HepG2 (cell line): ENCODE data around the gene ATP2B2. TPM values are rescaled to one million over a fixed set of nuclear protein-coding genes. Genes with fewer than 3 reads are reported as not detected.

Experiments
- ATAC-seq: fragments of 200-7000 bp; cut with Tn5 transposase; 3 replicates; pipeline ENCODE4 v1.9.1; 2020; ENCODE audit warnings: mild to moderate bottlenecking, moderate library complexity
- BruUV-seq: library from RNA; stranded (reverse); fragments of 400-500 nt; replicated peaks from 2 replicates; lab custom pipeline; 2021; lab: Mats Ljungman, UMichigan
- CTCF ChIA-PET: fragments of 300-600 bp; formaldehyde crosslinking; extraction: SDS; loops from one replicate; lab custom pipeline; 2021; ENCODE audit warnings: low total read pairs, inconsistent platforms, low intra/inter-chr PET ratio; lab: Yijun Ruan, JAX
- POLR2A ChIA-PET: fragments of 350-600 bp; sonication (Branson Sonifier 250); formaldehyde crosslinking; loops from one replicate; lab custom pipeline; 2020; ENCODE audit warnings: antibody characterized with exemption, inconsistent platforms; lab: Yijun Ruan, JAX
- DNase-seq: peaks from one replicate; pipeline ENCODE4 v3.0.0-alpha.2; 2015; ENCODE audit warnings: low spot score
- FAIRE-seq: peaks from 3 replicates; lab custom pipeline; 2011; peaks lifted over from hg19 to GRCh38; lab: Jason Lieb, UNC
- H2AFZ ChIP-seq: one replicate; pipeline ENCODE4 v1.6.1; 2011; ENCODE audit warnings: low read length, inconsistent platforms
- H3K27ac ChIP-seq: fragments of 300-600 bp; 3 replicates; pipeline ENCODE4 v1.8.0; 2011; ENCODE audit warnings: mixed run types, mild to moderate bottlenecking, mixed read lengths, low read length, inconsistent platforms; ENCODE audit not compliant: insufficient read depth; ENCODE audit errors: extremely low read length
- H3K27me3 ChIP-seq, 2 experiments: fragments of 200-600 bp in 1 of 2; 2 replicates in 1 of 2; 3 replicates in 1 of 2; pipeline versions ENCODE4 v1.6.0 to v1.8.0; 2011; ENCODE audit warnings: low read length in 2 of 2, mild to moderate bottlenecking in 2 of 2, moderate library complexity in 2 of 2, inconsistent platforms in 1 of 2; ENCODE audit not compliant: insufficient read depth in 2 of 2, control insufficient read depth in 1 of 2
- H3K36me3 ChIP-seq, 2 experiments: fragments of 200-600 bp in 1 of 2; replicated peaks in 1 of 2; 2 replicates in 1 of 2; 3 replicates in 1 of 2; pipeline versions ENCODE4 v1.5.1 to v1.8.0; 2011; ENCODE audit warnings: low read length in 2 of 2, inconsistent platforms in 1 of 2; ENCODE audit not compliant: insufficient read depth in 2 of 2, control insufficient read depth in 1 of 2
- H3K4me1 ChIP-seq: 2 replicates; pipeline ENCODE4 v1.5.1; 2012; ENCODE audit warnings: low read length, inconsistent platforms; ENCODE audit not compliant: insufficient read depth
- H3K4me2 ChIP-seq: 2 replicates; pipeline ENCODE4 v1.6.0; 2011; ENCODE audit warnings: low read depth, low read length, inconsistent platforms
- H3K4me3 ChIP-seq, 3 experiments: fragments of 200-600 bp in 1 of 3; sonication (generic), shearing (Covaris generic) in 1 of 3; replicated peaks in 1 of 3; 2 replicates each; pipeline ENCODE4 v1.5.1; 2011 to 2016; ENCODE audit warnings: low read length in 3 of 3, inconsistent platforms in 2 of 3, low read depth in 2 of 3, mild to moderate bottlenecking in 2 of 3, control low read depth in 1 of 3, mixed read lengths in 1 of 3; ENCODE audit not compliant: insufficient read depth in 1 of 3
- H3K79me2 ChIP-seq: one replicate; pipeline ENCODE4 v1.6.1; 2011; ENCODE audit warnings: low read length, inconsistent platforms; ENCODE audit not compliant: insufficient read depth
- H3K9ac ChIP-seq: 2 replicates; pipeline ENCODE4 v1.6.0; 2011; ENCODE audit warnings: mild to moderate bottlenecking, low read depth, low read length, inconsistent platforms; ENCODE audit not compliant: insufficient read depth
- H3K9me3 ChIP-seq: 2 replicates; pipeline ENCODE4 v1.5.1; 2012; ENCODE audit warnings: mild to moderate bottlenecking, low read length
- H4K20me1 ChIP-seq: 2 replicates; pipeline ENCODE4 v1.6.0; 2011; ENCODE audit warnings: inconsistent platforms, mild to moderate bottlenecking, low read length, moderate library complexity; ENCODE audit not compliant: insufficient read depth
- FOXK1 ChIP-seq: sonication (generic); formaldehyde crosslinking; IDR thresholded peaks from 2 replicates; pipeline ENCODE4 v1.4.0; 2020; ENCODE audit warnings: low read depth, missing genetic modification reagents, borderline replicate concordance
- HDAC6 ChIP-seq: fragments of 200-600 bp; sonication (generic); IDR thresholded peaks from 2 replicates; pipeline ENCODE4 v1.7.0; 2017; ENCODE audit warnings: mild to moderate bottlenecking, antibody characterized with exemption, low read length, low read depth
- IKZF1 ChIP-seq: fragments of 450-650 bp; IDR thresholded peaks from 2 replicates; pipeline ENCODE4 v1.7.1; 2016
- KDM1A ChIP-seq: IDR thresholded peaks from 2 replicates; pipeline ENCODE4 v1.6.1; 2016; ENCODE audit warnings: missing compliant biosample characterization
- KLF16 ChIP-seq, 2 experiments: sonication (generic) in 1 of 2; formaldehyde crosslinking in 1 of 2; IDR thresholded peaks; 2 replicates each; pipeline versions ENCODE4 v1.6.1 to v1.8.0; 2016 to 2023; ENCODE audit warnings: missing genetic modification reagents in 2 of 2, missing compliant biosample characterization in 1 of 2
- KMT2A ChIP-seq: sonication (generic); formaldehyde crosslinking; IDR thresholded peaks from 2 replicates; pipeline ENCODE4 v1.4.0; 2020; ENCODE audit warnings: missing genetic modification reagents
- LCORL ChIP-seq, 2 experiments: fragments of 450-650 bp in 1 of 2; sonication (generic) in 1 of 2; formaldehyde crosslinking in 1 of 2; IDR thresholded peaks; 2 replicates each; pipeline versions ENCODE4 v1.5.0 to v1.6.1; 2017 to 2020; ENCODE audit warnings: antibody characterized with exemption in 1 of 2, missing genetic modification reagents in 1 of 2
- MIER3 ChIP-seq: IDR thresholded peaks from 2 replicates; pipeline ENCODE4 v1.6.1; 2016; ENCODE audit warnings: missing compliant biosample characterization, borderline replicate concordance
- MLXIP ChIP-seq: sonication (generic); formaldehyde crosslinking; IDR thresholded peaks from 2 replicates; pipeline ENCODE4 v1.9.0; 2021; ENCODE audit warnings: missing genetic modification reagents, borderline replicate concordance
- MYNN ChIP-seq: sonication (generic); formaldehyde crosslinking; IDR thresholded peaks from 2 replicates; pipeline ENCODE4 v1.4.0; 2020; ENCODE audit warnings: mild to moderate bottlenecking, low read depth, missing genetic modification reagents
- SIN3A ChIP-seq: IDR thresholded peaks from 2 replicates; pipeline ENCODE4 v1.6.1; 2011; ENCODE audit warnings: low read depth, mild to moderate bottlenecking, control low read depth, low read length, borderline replicate concordance
- SSRP1 ChIP-seq: IDR thresholded peaks from 2 replicates; pipeline ENCODE4 v1.6.1; 2016; ENCODE audit warnings: control low read depth
- TAF15 ChIP-seq: fragments of 200-400 bp; formaldehyde crosslinking; IDR thresholded peaks from one replicate; pipeline ENCODE4 v1.6.1; 2018; ENCODE audit warnings: mild to moderate bottlenecking, low read depth, low read length; ENCODE audit not compliant: poor library complexity, severe bottlenecking
- ZNF124 ChIP-seq: sonication (generic); formaldehyde crosslinking; IDR thresholded peaks from 2 replicates; pipeline ENCODE4 v1.4.0; 2020; ENCODE audit warnings: missing genetic modification reagents
- ZNF24 ChIP-seq: fragments of 450-650 bp; IDR thresholded peaks from 2 replicates; pipeline ENCODE4 v1.6.1; 2017; ENCODE audit warnings: antibody characterized with exemption, mild to moderate bottlenecking
- ZNF703 ChIP-seq: sonication (generic); formaldehyde crosslinking; IDR thresholded peaks from 2 replicates; pipeline ENCODE4 v1.5.1; 2020; ENCODE audit warnings: missing genetic modification reagents, mild to moderate bottlenecking, moderate library complexity, borderline replicate concordance
- WGBS: methylation state at CpG from one replicate; pipeline ENCODE4 v1.1.6; 2017; ENCODE audit warnings: low lambda C conversion rate; 5-methylcytosine and 5-hydroxymethylcytosine counted together
- in situ Hi-C: cut with HindIII; loops from 2 replicates; pipeline ENCODE4 v1.10.0; 2017; ENCODE audit warnings: low pct_unique_long_range_greater_than_20kb; ENCODE audit not compliant: extremely low pct_ligation_motif_present
- intact Hi-C: fragments of 100-400 bp; cut with micrococcal nuclease; formaldehyde crosslinking; loops from one replicate; pipeline ENCODE4 v1.10.0; 2022; ENCODE audit not compliant: unreplicated experiment
- polyA plus RNA-seq, 8 experiments: library from polyadenylated mRNA; depleted of rRNA in 3 of 8; stranded (reverse) in 7 of 8; unstranded in 1 of 8; fragments of >200 nt; fragmentation: Illumina TruSeq in 4 of 8; extraction: Trizol in 4 of 8; gene quantifications; 2 replicates each; pipeline versions ENCODE4 v1.2.1 to v1.2.3, GENCODE V29; 2011 to 2016; ENCODE audit warnings: low read depth in 4 of 8, missing spikeins in 1 of 8, mixed read lengths in 1 of 8; ENCODE audit not compliant: insufficient read depth in 1 of 8
- total RNA-seq, 5 experiments: library from RNA; depleted of rRNA; stranded (reverse); fragments of >200 nt; fragmentation: Illumina TruSeq; extraction: Trizol; gene quantifications; 2 replicates each; pipeline ENCODE4 v1.2.3, GENCODE V29; 2016; ENCODE audit warnings: low read depth in 1 of 5

The ATP2B2 gene
- total and polyA plus RNA-seq, 2 of the 13 experiments (the other 11 are each of a cell fraction or from before 2014, with no cell fraction given), result 1.5 to 2.3 TPM

- Histone ChIP-seq H3K9me3 (no peaks in the 10 kb centered on the region), H3K27ac (peak overlapping the region; percentile 69)
- TF ChIP-seq HDAC6 (no peak), ZNF24 (peak; percentile 72)
- TF ChIP-seq, all 625 proteins: peak for 1
- no peak for FAIRE-seq
- peak overlapping the region; percentile 95 for H3K4me2 ChIP-seq
- ATAC-seq, result no peak
- ChIA-PET POLR2A (no interaction called here), CTCF (no interaction called here)
- H3K36me3 ChIP-seq, result peaks cover 23 to 52% of the 10 kb centered on the region in 2 experiments
- DNase-seq, result no peak
- peaks cover 77% of the 10 kb centered on the region for H3K4me1 ChIP-seq
- peak overlapping the region; percentile 7 to 75 (median 34); a peak in 4 of 6 replicates for H3K4me3 ChIP-seq
- BruUV-seq, result no TSS peak
- intact Hi-C loops, result no loop called here
- WGBS, result 93% methylated on average over 3 of the region's 3 CpGs
- in situ Hi-C loops, result no loop called here
- no peaks in the 10 kb centered on the region; a peak in 1 of 5 replicates for H3K27me3 ChIP-seq
- peaks cover 47% of the 10 kb centered on the region for H3K79me2 ChIP-seq
- H3K9ac ChIP-seq, result peak overlapping the region; percentile 76
- H4K20me1 ChIP-seq, result peaks cover 19% of the 10 kb centered on the region
- H2AFZ ChIP-seq, result no peak overlapping the region
These were observed 187.4 kb downstream of the ATP2B2 start for GRCh38 chr3:10317961-10318350.

GRCh38 chr3:10317311-10317960 is 187.9 kb downstream of the ATP2B2 start:
- Histone ChIP-seq H3K4me2 (peak overlapping the region; percentile 95), H3K27me3 (no peaks in the 10 kb centered on the region; a peak in 1 of 5 replicates), H3K9ac (peak overlapping the region; percentile 76), H2AFZ (no peak overlapping the region), H3K9me3 (no peaks in the 10 kb centered on the region), H3K4me3 (peak overlapping the region; percentile 7 to 75 (median 34); a peak in 2 of 6 replicates), H3K27ac (peak overlapping the region; percentile 69), H3K4me1 (peaks cover 79% of the 10 kb centered on the region), H3K36me3 (peaks cover 25 to 57% of the 10 kb centered on the region in 2 experiments), H4K20me1 (peaks cover 20% of the 10 kb centered on the region), H3K79me2 (peaks cover 47% of the 10 kb centered on the region)
- ATAC-seq, result peak; percentile 74
- peak; percentile 92 for FAIRE-seq
- BruUV-seq, result no TSS peak
- in situ Hi-C loops (no loop called here), intact Hi-C loops (no loop called here)
- DNase-seq, result peak; percentile 90
- 24% methylated on average over 4 of the region's 4 CpGs for WGBS
- ChIA-PET CTCF (no interaction called here), POLR2A (interaction anchor here (1.6 kb wide), 2 partner anchors 12 to 21 kb away, joined by 3 to 5 read pairs; no protein-coding TSS in a partner anchor)
- TF ChIP-seq IKZF1 (no peak), ZNF703 (CRISPR knock-in tag) (no peak), MLXIP (CRISPR knock-in tag) (no peak), LCORL (IDR thresholded peaks at IDR 0.05) (no peak), LCORL (CRISPR knock-in tag; IDR thresholded peaks at IDR 0.05) (peak; percentile 50; the same call in 1 of the 2 replicates), KMT2A (CRISPR knock-in tag) (0 out of 2 replicates have a peak, but pooled peaks have one; percentile 22), MIER3 (CRISPR knock-in tag) (peak; percentile 89), SSRP1 (CRISPR knock-in tag) (0 out of 2 replicates have a peak, but pooled peaks have one; percentile 51), ZNF124 (no peak; the same call in 1 of the 2 replicates), TAF15 (no peak), KDM1A (CRISPR knock-in tag) (peak; percentile 45; the same call in 1 of the 2 replicates), FOXK1 (CRISPR knock-in tag) (peak; percentile 85), MYNN (CRISPR knock-in tag) (no peak), SIN3A (0 out of 2 replicates have a peak, but pooled peaks have one; percentile 54), KLF16 (CRISPR knock-in tag; IDR thresholded peaks at IDR 0.05) (peak in 1 of 2 experiments; percentile 68; a peak in 1 of 4 replicates)
